GM12878 (cell line): Measurements from ENCODE around the gene SALL3. TPM values are rescaled to one million over a fixed set of nuclear protein-coding genes. Genes with fewer than 3 reads are reported as not detected.

ENCODE experiments used
- ATAC-seq: fragments of 200-7000 bp; cut with Tn5 transposase; 3 replicates; pipeline ENCODE4 v1.9.1; 2020; ENCODE audit warnings: mild to moderate bottlenecking, moderate library complexity
- BruUV-seq: library from RNA; stranded (reverse); fragments of 400-500 nt; replicated peaks from 2 replicates; lab custom pipeline; 2021; lab: Mats Ljungman, UMichigan
- CTCF ChIA-PET: fragments of 300-600 bp; sonication (Branson Sonifier 250); formaldehyde crosslinking; extraction: SDS; loops from one replicate; lab custom pipeline; 2021; ENCODE audit warnings: inconsistent platforms; lab: Yijun Ruan, JAX
- POLR2A ChIA-PET: fragments of 350-600 bp; formaldehyde crosslinking; extraction: SDS; loops from one replicate; lab custom pipeline; 2021; ENCODE audit warnings: inconsistent platforms; lab: Charles Lee
- RAD21 ChIA-PET: fragments of 300-600 bp; sonication (Branson Sonifier 250); formaldehyde crosslinking; loops from one replicate; lab custom pipeline; 2023; ENCODE audit warnings: antibody characterized with exemption; ENCODE audit not compliant: unreplicated experiment; lab: Charles Lee
- SMC1A ChIA-PET: fragments of 300-600 bp; sonication (Branson Sonifier 250); formaldehyde crosslinking; loops from one replicate; lab custom pipeline; 2023; ENCODE audit not compliant: unreplicated experiment, uncharacterized antibody; lab: Charles Lee
- DNase-seq: peaks from one replicate; pipeline ENCODE4 v3.0.0-alpha.2; 2011; ENCODE audit warnings: low read depth, low spot score
- FAIRE-seq: peaks from 3 replicates; lab custom pipeline; 2011; peaks lifted over from hg19 to GRCh38; lab: Jason Lieb, UNC
- H2AFZ ChIP-seq: 2 replicates; pipeline ENCODE4 v1.6.0; 2011; ENCODE audit warnings: low read depth, low read length, control low read depth; ENCODE audit not compliant: control insufficient read depth
- H3K27ac ChIP-seq: 2 replicates; pipeline ENCODE4 v1.5.1; 2011; ENCODE audit warnings: control low read depth; ENCODE audit not compliant: control insufficient read depth, insufficient read depth
- H3K27me3 ChIP-seq, 2 experiments: replicated peaks in 1 of 2; 2 replicates each; pipeline versions ENCODE4 v1.6.0 to v1.6.1; 2011; ENCODE audit warnings: low read length in 1 of 2; ENCODE audit not compliant: control insufficient read depth in 2 of 2, insufficient read depth in 2 of 2
- H3K36me3 ChIP-seq, 2 experiments: 2 replicates each; pipeline ENCODE4 v1.5.1; 2011; ENCODE audit warnings: low read length in 1 of 2; ENCODE audit not compliant: control insufficient read depth in 2 of 2, insufficient read depth in 2 of 2
- H3K4me1 ChIP-seq: 2 replicates; pipeline ENCODE4 v1.6.1; 2011; ENCODE audit warnings: mild to moderate bottlenecking, low read length, moderate library complexity, mixed read lengths; ENCODE audit not compliant: control insufficient read depth, insufficient read depth
- H3K4me2 ChIP-seq: 2 replicates; pipeline ENCODE4 v1.6.0; 2011; ENCODE audit warnings: control low read depth; ENCODE audit not compliant: control insufficient read depth, insufficient read depth
- H3K4me3 ChIP-seq: fragments of 200-600 bp; sonication (generic); 2 replicates; pipeline ENCODE4 v1.5.1; 2016
- H3K79me2 ChIP-seq: 2 replicates; pipeline ENCODE4 v1.6.0; 2011; ENCODE audit warnings: low read length; ENCODE audit not compliant: control insufficient read depth, insufficient read depth
- H3K9ac ChIP-seq: 2 replicates; pipeline ENCODE4 v1.8.0; 2011; ENCODE audit warnings: low read length, control low read depth, mixed read lengths; ENCODE audit not compliant: control insufficient read depth, insufficient read depth
- H3K9me3 ChIP-seq: replicated peaks from 3 replicates; pipeline ENCODE4 v1.5.1; 2011; ENCODE audit warnings: mild to moderate bottlenecking, low read length; ENCODE audit not compliant: control insufficient read depth, insufficient read depth
- H4K20me1 ChIP-seq: 2 replicates; pipeline ENCODE4 v1.6.0; 2011; ENCODE audit not compliant: control insufficient read depth, insufficient read depth
- BCL3 ChIP-seq: IDR thresholded peaks from 2 replicates; pipeline ENCODE4 v1.6.1; 2011; ENCODE audit warnings: borderline replicate concordance, low read depth, mild to moderate bottlenecking, moderate library complexity, low read length; ENCODE audit not compliant: insufficient read depth, poor library complexity, severe bottlenecking
- CBX5 ChIP-seq: sonication (generic); IDR thresholded peaks from 2 replicates; pipeline ENCODE4 v1.6.1; 2016; ENCODE audit warnings: low read depth, moderate library complexity, mild to moderate bottlenecking, inconsistent platforms
- ESRRA ChIP-seq: IDR thresholded peaks from 2 replicates; pipeline ENCODE4 v1.6.1; 2012; ENCODE audit warnings: mild to moderate bottlenecking, low read length, improper control_type of control experiment
- GABPA ChIP-seq: IDR thresholded peaks from 2 replicates; pipeline ENCODE4 v1.6.1; 2014; ENCODE audit warnings: antibody characterized with exemption, low read depth, mild to moderate bottlenecking, inconsistent platforms
- NRF1 ChIP-seq: conservative IDR thresholded peaks from 2 replicates; pipeline ENCODE4 v1.6.1; 2011; ENCODE audit warnings: mild to moderate bottlenecking, low read depth, low read length, improper control_type of control experiment
- RB1 ChIP-seq: fragments of 450-650 bp; formaldehyde crosslinking; IDR thresholded peaks from 2 replicates; pipeline ENCODE4 v1.6.1; 2017; ENCODE audit warnings: mild to moderate bottlenecking, borderline replicate concordance
- SMARCA5 ChIP-seq: fragments of 450-650 bp; IDR thresholded peaks from 2 replicates; pipeline ENCODE4 v1.6.1; 2017; ENCODE audit warnings: mild to moderate bottlenecking
- STAT3 ChIP-seq: IDR thresholded peaks from 2 replicates; pipeline ENCODE4 v1.6.1; 2011; ENCODE audit warnings: low read depth, low read length, improper control_type of control experiment
- TBL1XR1 ChIP-seq: IDR thresholded peaks from 2 replicates; pipeline ENCODE4 v1.6.1; 2012; ENCODE audit warnings: low read depth, low read length, improper control_type of control experiment
- YBX1 ChIP-seq: fragments of 450-650 bp; IDR thresholded peaks from 2 replicates; pipeline ENCODE4 v1.6.1; 2016; ENCODE audit warnings: antibody characterized with exemption
- YY1 ChIP-seq: IDR thresholded peaks from 2 replicates; pipeline ENCODE4 v1.6.1; 2011; ENCODE audit warnings: low read depth, mild to moderate bottlenecking, low read length
- ZNF217 ChIP-seq: fragments of 450-650 bp; IDR thresholded peaks from 2 replicates; pipeline ENCODE4 v1.6.1; 2017; ENCODE audit warnings: antibody characterized with exemption, mild to moderate bottlenecking
- ZNF274 ChIP-seq: IDR thresholded peaks from one replicate; pipeline ENCODE4 v1.8.0; 2011; ENCODE audit not compliant: insufficient read length, insufficient read depth
- ZZZ3 ChIP-seq: IDR thresholded peaks from 2 replicates; pipeline ENCODE4 v1.6.1; 2011; ENCODE audit warnings: low read depth; ENCODE audit not compliant: control insufficient read depth, insufficient read length
- WGBS: methylation state at CpG from one replicate; pipeline ENCODE4 v1.1.6; 2016; ENCODE audit warnings: low lambda C conversion rate; ENCODE audit not compliant: insufficient replicate concordance, insufficient coverage; ENCODE audit errors: missing lambda C conversion rate; 5-methylcytosine and 5-hydroxymethylcytosine counted together
- in situ Hi-C: fragments of 300-500 bp; cut with MboI; formaldehyde crosslinking; loops from 9 replicates; pipeline ENCODE4 v1.14.3; 2018; ENCODE audit warnings: mixed read lengths
- intact Hi-C: fragments of 100-400 bp; cut with micrococcal nuclease; formaldehyde crosslinking; loops from one replicate; pipeline ENCODE4 v1.14.2; 2022; ENCODE audit not compliant: unreplicated experiment
- polyA plus RNA-seq, 11 experiments: library from polyadenylated mRNA; depleted of rRNA in 4 of 11; unstranded in 6 of 11; stranded (reverse) in 5 of 11; fragments of >200 nt; fragmentation: Nextera tagmentation in 4 of 11; fragmentation: Illumina TruSeq in 1 of 11; extraction: Ambion mirVana in 4 of 11; extraction: Trizol in 1 of 11; gene quantifications; 1 replicate in 1 of 11; 2 replicates in 10 of 11; pipeline versions ENCODE4 v1.2.1 to v1.2.3, GENCODE V29; 2011 to 2016; ENCODE audit warnings: inconsistent platforms in 2 of 11, missing spikeins in 2 of 11, low read depth in 1 of 11
- total RNA-seq, 4 experiments: library from RNA; depleted of rRNA in 3 of 4; stranded (reverse); fragments of >200 nt in 3 of 4; fragmentation: Illumina TruSeq in 1 of 4; extraction: Trizol in 1 of 4; gene quantifications; 2 replicates each; pipeline versions ENCODE4 v1.2.1 to v1.2.3, GENCODE V29; 2013 to 2021
- TF ChIP-seq, protein P1 (sequence below): IDR thresholded peaks from 2 replicates; pipeline ENCODE4 v1.6.1; 2012; ENCODE audit warnings: low read depth, low read length, improper control_type of control experiment
- TF ChIP-seq, protein P2 (sequence below): IDR thresholded peaks from 2 replicates; pipeline ENCODE4 v1.6.1; 2012; ENCODE audit warnings: low read length, inconsistent platforms

Gene SALL3
- total and polyA plus RNA-seq, 10 of the 15 experiments (the other 5 are each of a cell fraction or from before 2014, with no cell fraction given) = 0.01 to 0.10 (median 0.07) TPM; not detected in 7

DNA sequence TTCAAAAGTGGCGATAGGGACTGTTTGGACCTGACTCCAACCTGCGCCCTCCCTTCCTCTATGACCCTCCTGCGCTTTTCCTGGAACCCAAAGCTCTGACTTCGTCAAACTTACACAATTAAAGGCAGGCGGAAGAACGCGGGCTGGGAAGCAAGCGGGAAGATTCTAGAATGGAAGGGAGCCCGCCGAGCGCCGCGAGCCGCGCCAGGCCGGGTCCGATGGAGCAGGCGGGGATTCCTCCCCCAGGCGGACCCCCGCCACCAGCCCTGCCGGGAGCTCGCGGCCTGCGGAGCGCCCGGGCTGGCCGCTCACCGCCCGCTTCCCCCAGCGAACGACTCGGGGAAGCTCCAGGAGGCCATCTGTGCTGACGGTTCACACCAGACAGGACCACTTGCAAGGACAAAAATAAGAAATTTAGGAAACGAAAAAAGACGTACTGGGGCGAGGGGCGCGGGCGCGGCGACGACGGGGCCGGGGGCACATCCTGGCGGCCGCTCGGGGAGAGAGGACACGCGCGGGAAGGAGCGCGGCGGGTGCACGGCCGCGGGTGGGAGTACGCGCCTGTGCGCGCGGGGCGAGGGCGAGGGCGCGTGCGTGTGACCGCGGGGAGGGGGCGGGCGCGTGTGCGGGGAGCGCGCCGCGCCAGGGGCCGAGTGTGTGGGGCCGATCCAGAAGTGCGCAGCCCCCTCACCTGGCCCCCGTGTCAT lies 1.1 kb upstream of the SALL3 start (continued):
- TF ChIP-seq BCL3 (no peak), ZNF217 (no peak), ZNF274 (no peak), YY1 (no peak), ESRRA (no peak), TBL1XR1 (no peak)
- TF ChIP-seq, protein P1, sequence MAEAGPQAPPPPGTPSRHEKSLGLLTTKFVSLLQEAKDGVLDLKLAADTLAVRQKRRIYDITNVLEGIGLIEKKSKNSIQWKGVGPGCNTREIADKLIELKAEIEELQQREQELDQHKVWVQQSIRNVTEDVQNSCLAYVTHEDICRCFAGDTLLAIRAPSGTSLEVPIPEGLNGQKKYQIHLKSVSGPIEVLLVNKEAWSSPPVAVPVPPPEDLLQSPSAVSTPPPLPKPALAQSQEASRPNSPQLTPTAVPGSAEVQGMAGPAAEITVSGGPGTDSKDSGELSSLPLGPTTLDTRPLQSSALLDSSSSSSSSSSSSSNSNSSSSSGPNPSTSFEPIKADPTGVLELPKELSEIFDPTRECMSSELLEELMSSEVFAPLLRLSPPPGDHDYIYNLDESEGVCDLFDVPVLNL = no peak
- TF ChIP-seq, all 136 proteins: peak for 0

DNA sequence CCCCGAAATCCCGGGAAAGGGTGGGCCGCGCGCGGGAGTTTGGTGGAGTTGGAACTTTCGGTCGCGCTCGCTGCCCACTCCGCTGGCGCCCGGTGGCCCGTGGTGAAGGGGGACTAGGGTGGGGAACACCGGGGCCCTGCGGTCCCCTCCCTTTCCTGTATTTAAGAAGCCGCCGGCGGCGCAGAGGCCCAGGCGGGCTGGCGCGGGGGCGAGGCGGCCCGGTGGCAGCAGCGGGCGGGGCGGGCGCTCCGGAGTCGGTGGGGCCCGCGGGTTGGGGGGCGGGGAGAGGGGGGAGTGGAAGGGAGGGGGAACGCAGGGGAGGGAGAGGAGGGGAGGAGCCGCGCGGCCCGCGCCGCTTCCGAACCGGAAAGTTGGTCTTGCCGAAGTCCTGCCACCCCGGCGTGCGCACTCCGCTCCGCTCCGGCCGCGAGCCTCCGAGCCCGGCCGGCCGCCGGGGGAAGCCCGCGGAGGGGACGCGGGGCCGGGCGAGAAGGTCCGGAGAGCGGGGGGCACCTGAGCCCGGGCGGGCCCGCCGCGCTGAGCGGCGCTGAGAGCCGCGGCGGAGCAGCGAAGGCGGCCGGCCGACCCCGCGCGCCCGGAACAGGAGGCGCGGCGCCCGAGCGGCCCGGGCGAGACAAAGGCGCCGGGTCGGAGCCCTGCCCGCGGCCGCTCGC lies 425 bp upstream of the SALL3 start:
- intact Hi-C loops (no loop called here), in situ Hi-C loops (no loop called here)
- 63% methylated on average over 18 of the region's 98 CpGs for WGBS
- SMC1A ChIA-PET = no interaction called here
- H3K27me3 ChIP-seq = no peaks in the 10 kb centered on the region; a peak in 1 of 4 replicates
- H3K36me3 ChIP-seq = no peaks in the 10 kb centered on the region
- no peaks in the 10 kb centered on the region; the same call in 2 of the 3 replicates for H3K9me3 ChIP-seq
- H3K4me3 ChIP-seq = no peak overlapping the region
- DNase-seq = no peak
- no peaks in the 10 kb centered on the region for H4K20me1 ChIP-seq
- no peak overlapping the region for H2AFZ ChIP-seq
- no peaks in the 10 kb centered on the region for H3K4me1 ChIP-seq
- TF ChIP-seq NRF1 (no peak), CBX5 (no peak), SMARCA5 (no peak), YBX1 (no peak), BCL3 (no peak), STAT3 (no peak), GABPA (no peak), ZZZ3 (no peak), RB1 (no peak)
- TF ChIP-seq, protein P2, sequence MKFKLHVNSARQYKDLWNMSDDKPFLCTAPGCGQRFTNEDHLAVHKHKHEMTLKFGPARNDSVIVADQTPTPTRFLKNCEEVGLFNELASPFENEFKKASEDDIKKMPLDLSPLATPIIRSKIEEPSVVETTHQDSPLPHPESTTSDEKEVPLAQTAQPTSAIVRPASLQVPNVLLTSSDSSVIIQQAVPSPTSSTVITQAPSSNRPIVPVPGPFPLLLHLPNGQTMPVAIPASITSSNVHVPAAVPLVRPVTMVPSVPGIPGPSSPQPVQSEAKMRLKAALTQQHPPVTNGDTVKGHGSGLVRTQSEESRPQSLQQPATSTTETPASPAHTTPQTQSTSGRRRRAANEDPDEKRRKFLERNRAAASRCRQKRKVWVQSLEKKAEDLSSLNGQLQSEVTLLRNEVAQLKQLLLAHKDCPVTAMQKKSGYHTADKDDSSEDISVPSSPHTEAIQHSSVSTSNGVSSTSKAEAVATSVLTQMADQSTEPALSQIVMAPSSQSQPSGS = no peak
- no peak overlapping the region for H3K9ac ChIP-seq
- RAD21 ChIA-PET = no interaction called here
- BruUV-seq = no TSS peak
- H3K4me2 ChIP-seq = no peak overlapping the region
- CTCF ChIA-PET = no interaction called here
- POLR2A ChIA-PET = no interaction called here
- no peak for ATAC-seq
- no peak for FAIRE-seq
- H3K79me2 ChIP-seq = no peaks in the 10 kb centered on the region
- H3K27ac ChIP-seq = no peak overlapping the region
